A549 treated with CORT108297 at 1 μM for 4 hours (cell line): ENCODE data around the gene HDAC4. TPM values are rescaled to one million over a fixed set of nuclear protein-coding genes. Genes with fewer than 3 reads are reported as not detected.

Experiments
- total RNA-seq: library from RNA; stranded (reverse); fragments of 200-300 nt; extraction: Qiagen RNA extraction; gene quantifications from 5 replicates; pipeline ENCODE4 v1.2.3, GENCODE V29; 2022

The HDAC4 gene
- 5.6 to 9.4 TPM (median 8.2 TPM) in 5 replicates for total RNA-seq

DNA sequence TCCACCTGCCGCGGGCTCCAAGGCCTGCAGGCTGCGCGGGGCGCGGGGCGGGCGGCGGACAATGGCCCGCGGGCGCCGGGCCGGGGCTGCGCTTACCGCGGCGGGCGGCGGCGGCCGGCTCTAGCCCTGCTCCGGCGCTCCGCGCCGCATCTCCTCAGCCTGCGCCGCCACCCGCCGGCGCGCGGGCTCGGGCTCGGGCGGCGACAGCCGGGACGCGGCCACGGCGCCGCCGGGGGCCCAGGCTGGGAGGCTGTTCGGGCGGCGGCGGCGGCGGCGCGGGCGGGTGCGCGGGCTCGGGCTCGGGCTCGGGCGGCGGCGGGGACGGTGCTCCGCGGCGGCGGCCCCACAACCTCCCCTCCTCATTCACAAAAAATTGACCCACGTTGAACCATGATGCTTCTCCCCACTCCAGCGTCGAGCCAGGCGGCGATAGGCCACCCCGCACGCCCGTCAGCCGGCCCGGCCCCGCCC, at the start of gene HDAC4:
HDAC4 (minus strand) TSS at position 425 of the 471 bp plus-strand sequence. CDS start 48,321 bp downstream, outside the sequence.

